NCI-H2029 treated with DMSO at 0.1 percent for 48 hours (cell line): ENCODE results near the gene NPIPB2.
"Not testable (repeated sequence)": the region's sequence is repeated elsewhere in the genome, so short reads cannot be mapped to it uniquely, and the experiment has no call there.

ENCODE experiments used
- DNase-seq: peaks from one replicate; lab custom pipeline; 2025; lab: John Stamatoyannopoulos, UW

Gene NPIPB2

DNA sequence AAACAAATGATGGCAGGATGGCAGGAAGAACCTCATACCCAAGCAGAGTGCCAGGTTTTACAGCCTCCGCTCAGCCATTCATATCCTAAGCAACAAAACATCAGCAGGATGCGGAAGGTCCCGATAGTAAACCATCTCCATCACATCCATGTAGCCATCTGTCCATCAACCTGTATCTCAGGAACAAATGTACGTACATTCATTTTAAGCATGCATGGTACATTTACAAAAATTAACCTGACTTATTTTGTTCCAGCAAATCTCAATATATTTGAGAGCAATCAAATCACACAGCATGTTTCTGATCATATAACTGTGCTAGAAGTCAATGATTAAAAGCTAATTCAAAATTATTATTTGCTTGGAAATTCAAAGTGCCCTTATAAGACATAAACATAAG, at the start of gene NPIPB2:
Gene NPIPB2, minus strand, starts transcription at position 101 of the 400 bp plus-strand sequence. Its CDS starts 0 bp downstream, at position 101.
- DNase-seq, result not testable (repeated sequence)

GRCh38 chr16:11990702-11991390, 49.0 kb upstream of the NPIPB2 start:
- no peak for DNase-seq

GRCh38 chr16:11988258-11988978, 46.6 kb upstream of the NPIPB2 start:
- DNase-seq, result no peak

- no peak for DNase-seq
Measured at GRCh38 chr16:11986521-11987057, 44.7 kb upstream of the NPIPB2 start.

DNA sequence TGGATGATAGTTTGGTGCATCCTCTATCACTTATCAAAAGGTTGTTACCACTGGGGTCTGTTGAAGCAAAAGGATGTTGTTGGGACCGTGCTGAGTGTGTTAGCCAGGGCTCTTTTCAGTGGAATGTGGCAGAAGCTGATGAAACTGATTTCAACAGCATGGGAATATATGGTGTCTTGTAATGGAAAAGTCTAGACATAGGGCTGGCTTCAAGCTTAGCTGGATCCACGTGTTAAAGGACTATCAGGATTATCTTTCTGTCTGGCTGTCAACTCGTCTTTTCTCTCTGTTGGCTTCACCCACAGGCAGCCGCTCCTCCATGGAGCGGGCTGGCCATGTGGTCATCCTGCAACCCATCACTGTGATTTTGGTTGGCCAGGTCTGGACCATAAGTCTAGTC, 43.4 kb upstream of the NPIPB2 start:
- DNase-seq, result no peak

DNA sequence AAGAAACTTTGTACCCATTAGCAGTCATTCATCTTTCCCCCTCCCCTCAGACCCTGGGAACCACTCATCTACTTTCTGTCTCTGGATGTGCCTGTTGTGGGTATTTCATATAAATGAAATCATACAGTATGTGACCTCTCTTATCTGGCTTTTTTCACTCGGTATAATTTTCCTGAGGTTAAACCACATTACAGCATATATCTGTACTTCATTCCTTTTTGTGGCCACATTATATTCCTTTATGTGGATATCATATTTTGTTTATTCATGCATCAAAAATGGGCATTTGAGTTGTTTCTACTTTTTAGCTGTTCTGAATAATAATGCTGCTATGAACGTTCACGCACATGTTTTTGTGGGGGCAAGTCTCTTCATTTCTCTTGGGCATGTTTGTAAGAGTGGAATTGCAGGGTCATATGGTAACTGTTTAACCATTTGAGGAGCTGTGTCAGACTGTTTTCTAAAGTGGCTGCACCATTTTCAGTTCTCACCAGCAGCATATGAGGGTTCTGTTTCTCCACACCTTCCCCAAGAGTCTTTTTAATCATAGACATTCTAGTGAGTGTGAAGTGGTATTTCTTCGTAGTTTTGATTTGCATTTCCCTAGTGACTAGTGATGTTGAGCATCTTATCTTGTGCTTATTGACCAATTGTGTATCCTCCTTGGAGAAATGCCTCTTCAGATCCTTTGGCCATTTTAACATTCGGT, 38.4 kb upstream of the NPIPB2 start:
- DNase-seq, result no peak

DNA sequence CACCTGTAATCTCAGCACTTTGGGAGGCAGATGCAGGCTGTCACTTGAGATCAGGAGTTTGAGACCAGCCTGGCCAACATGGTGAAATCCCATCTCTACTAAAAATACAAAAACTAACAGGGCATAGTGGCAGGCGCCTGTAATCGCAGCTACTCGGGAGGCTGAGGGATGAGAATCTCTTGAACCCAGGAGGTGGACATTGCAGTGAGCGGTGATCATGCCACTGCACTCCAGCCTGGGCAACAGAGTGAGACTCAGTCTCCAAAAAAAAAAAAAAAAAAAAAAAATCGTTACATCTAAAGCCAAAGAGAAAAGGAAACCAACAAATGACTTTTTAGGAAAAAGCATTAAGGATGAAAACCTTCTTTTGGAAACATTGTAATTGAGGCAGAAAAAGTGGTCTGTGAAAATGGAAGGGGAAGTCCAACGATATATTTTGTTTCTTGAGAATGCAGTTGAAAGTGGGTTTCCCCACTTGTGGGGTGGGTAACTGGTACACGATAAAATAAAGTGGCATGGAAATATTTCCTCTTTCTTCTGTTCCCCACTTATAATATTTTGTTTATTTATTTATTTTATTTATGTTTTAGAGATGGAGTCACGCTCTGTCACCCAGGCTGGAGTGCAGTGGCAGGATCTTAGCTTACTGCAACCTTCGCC, 37.3 kb upstream of the NPIPB2 start:
- DNase-seq, result no peak

- no peak for DNase-seq
Measured at GRCh38 chr16:11978080-11978479, 36.2 kb upstream of the NPIPB2 start.

DNA sequence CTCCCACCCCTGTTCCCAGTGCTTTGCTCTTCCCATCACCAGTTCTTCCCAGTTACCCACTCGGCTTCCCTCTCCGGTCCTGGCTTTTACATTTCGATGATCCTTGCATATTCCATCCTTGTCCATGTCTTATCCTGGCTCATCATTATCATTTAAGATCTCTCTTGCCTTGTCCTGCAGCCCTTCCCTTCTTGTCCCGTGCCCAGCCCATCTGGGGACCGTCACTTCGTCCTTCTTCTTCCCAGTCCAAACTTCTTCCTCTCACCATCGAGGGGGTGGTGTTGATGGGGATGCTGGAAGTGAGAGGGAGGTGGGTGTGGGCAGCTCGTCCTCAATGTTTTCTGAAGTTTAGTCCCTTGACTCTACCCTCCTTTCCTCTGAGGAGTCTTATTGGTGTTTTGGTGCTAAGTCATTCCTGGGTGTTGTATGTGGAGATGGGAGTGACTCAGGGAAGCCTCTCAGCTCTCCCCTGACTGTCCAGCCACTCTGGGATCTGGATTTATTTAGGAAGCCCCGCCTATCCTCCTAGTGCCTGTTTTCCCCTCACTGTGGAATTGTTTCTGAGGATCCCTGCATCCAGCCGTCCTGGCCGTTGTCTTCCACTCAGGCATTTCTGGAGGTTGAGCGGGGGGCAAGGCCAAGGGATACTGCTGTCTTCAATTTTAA, 35.7 kb upstream of the NPIPB2 start:
- no peak for DNase-seq

GRCh38 chr16:11976850-11977375, 35.1 kb upstream of the NPIPB2 start:
- DNase-seq, result no peak

DNA sequence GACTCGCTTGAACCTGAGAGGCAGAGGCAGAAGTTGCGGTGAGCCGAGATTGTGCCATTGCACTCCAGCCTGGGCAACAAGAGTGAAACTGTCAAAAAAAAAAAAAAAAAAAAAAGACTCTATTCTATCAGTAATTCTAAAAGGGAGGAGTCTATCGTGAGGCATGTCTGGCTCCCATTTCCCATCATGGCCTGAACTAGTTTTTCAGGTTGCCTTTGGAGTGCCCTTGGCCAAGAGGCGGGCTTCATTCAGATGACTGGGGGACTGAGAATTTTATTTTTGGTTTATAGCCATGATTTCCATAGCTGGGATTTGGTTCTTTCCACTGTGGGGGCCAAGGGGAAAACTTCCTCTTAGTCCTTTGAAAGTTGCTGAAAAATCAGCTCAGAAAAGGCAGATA, 31.2 kb upstream of the NPIPB2 start:
- no peak for DNase-seq

DNA sequence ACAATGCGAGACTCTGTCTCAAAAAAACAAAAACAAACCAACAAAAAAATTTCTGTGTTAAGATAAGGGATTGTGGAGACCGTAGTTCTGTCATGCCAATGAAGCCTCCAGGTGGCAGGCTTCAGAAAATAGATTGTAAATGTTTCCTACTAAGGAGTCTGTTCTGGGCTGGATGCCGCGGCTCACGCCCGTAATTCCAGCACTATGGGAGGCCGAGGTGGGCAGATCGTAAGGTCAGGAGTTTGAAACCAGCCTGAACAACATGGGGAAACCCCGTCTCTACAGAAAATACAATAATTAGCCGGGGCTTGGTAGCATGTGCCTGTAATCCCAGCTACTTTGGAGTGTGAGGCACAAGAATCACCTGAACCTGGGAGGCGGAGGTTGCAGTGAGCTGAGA, 30.3 kb upstream of the NPIPB2 start:
- no peak for DNase-seq

- DNase-seq, result not testable (repeated sequence)
Measured at GRCh38 chr16:11970292-11970691, 28.4 kb upstream of the NPIPB2 start.

GRCh38 chr16:11968577-11968976, 26.7 kb upstream of the NPIPB2 start:
- DNase-seq, result no peak

- DNase-seq, result no peak
Measured at GRCh38 chr16:11967195-11967911, 25.5 kb upstream of the NPIPB2 start.

DNA sequence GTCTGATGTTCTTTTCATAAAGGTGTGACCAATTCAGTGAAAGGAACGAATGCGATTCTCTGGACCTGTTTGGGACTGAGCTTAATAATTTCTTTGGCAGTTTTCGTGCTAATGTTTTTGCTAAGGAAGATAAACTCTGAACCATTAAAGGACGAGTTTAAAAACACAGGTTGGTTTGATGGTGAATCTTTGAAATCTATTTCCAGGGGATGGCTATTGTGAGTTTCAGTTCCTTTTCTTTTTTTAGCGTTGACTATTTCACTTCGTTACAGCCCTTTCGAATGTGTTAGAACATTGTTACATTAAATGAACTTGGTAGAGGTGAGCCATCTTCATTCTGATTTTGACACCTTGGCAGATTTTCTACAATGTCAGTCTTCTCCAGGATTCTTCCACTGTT, 24.3 kb upstream of the NPIPB2 start:
- DNase-seq, result no peak

DNA sequence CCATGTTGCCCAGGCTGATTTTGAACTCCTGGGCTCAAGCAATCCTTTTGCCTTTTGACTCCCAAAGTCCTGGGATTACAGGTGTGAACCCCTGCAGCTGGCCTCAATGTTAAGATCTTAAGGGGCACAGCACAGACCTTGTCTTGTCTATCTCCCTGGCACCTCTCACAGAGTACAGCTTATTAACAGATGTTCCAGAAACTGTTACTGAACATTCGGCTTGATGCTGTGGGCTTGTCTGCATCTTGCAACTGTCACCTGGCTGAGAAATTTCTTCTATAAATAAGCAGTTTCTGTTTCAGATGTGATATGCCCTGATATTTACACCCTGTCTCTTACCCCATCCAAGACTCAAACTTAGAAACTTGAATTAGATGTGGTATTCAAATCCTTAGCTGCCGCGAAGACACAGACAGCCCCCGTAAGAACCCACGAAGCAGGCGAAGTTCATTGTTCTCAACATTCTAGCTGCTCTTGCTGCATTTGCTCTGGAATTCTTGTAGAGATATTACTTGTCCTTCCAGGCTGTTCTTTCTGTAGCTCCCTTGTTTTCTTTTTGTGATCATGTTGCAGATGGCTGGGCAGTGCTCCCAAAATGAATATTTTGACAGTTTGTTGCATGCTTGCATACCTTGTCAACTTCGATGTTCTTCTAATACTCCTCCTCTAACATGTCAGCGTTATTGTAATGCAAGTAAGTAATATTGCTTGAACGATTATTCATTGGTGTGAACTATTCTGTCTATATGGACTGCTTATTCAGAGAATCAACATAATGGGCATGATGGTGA, 23.1 kb upstream of the NPIPB2 start, which contains the start of gene TNFRSF17:
Gene TNFRSF17, plus strand, starts transcription at position 450 of the 791 bp plus-strand sequence. Its CDS starts 115 bp downstream, at position 565.
- no peak for DNase-seq

- no peak for DNase-seq
Measured at GRCh38 chr16:11963706-11964105, 21.9 kb upstream of the NPIPB2 start.

GRCh38 chr16:11962978-11963377, 21.1 kb upstream of the NPIPB2 start:
- DNase-seq, result not testable (repeated sequence)

GRCh38 chr16:11962457-11962856, 20.6 kb upstream of the NPIPB2 start:
- not testable (repeated sequence) for DNase-seq
